ENCODE measurements around the gene PLK5.
A peak's percentile ranks its signal among the peaks of the same experiment; 100 is the strongest.

PLK5 gene

GRCh38 chr19:1487576-1488281 lies 36.1 kb upstream of the PLK5 start:
- Mint-ChIP-seq H3K36me3 (no peaks in the 10 kb centered on the region), H3K27ac (no peak overlapping the region), H3K4me3 (no peak overlapping the region), H3K9me3 (ENCODE audit: low read depth) (no peaks in the 10 kb centered on the region), H3K4me1 (ENCODE audit: low read depth) (peaks cover 12% of the 10 kb centered on the region), H3K27me3 (no peaks in the 10 kb centered on the region)

GRCh38 chr19:1488282-1488601 lies 35.6 kb upstream of the PLK5 start:
- no peak overlapping the region for H3K27ac Mint-ChIP-seq
- H3K27me3 Mint-ChIP-seq, result no peaks in the 10 kb centered on the region
- no peak overlapping the region for H3K4me3 Mint-ChIP-seq
- H3K4me1 Mint-ChIP-seq (ENCODE audit: low read depth), result peaks cover 12% of the 10 kb centered on the region
- H3K36me3 Mint-ChIP-seq, result no peaks in the 10 kb centered on the region
- no peaks in the 10 kb centered on the region for H3K9me3 Mint-ChIP-seq (ENCODE audit: low read depth)

GRCh38 chr19:1489463-1490310 lies 34.2 kb upstream of the PLK5 start:
- Mint-ChIP-seq H3K27me3 (no peaks in the 10 kb centered on the region), H3K36me3 (no peaks in the 10 kb centered on the region), H3K9me3 (ENCODE audit: low read depth) (no peaks in the 10 kb centered on the region), H3K27ac (no peak overlapping the region), H3K4me1 (ENCODE audit: low read depth) (peaks cover 12% of the 10 kb centered on the region), H3K4me3 (peak overlapping the region; percentile 42)

GRCh38 chr19:1490311-1491113 lies 33.4 kb upstream of the PLK5 start, which contains the start of gene PCSK4:
TSS of gene PCSK4 (minus strand) at chr19:1490350. CDS start at chr19:1490346, 4 bp downstream.
- Mint-ChIP-seq H3K27ac (peak within 1 kb of the TSS; percentile 91), H3K9me3 (ENCODE audit: low read depth) (no peaks in the 10 kb centered on the region), H3K4me1 (ENCODE audit: low read depth) (peaks cover 12% of the 10 kb centered on the region), H3K36me3 (no peaks in the 10 kb centered on the region), H3K4me3 (peak within 1 kb of the TSS; percentile 91), H3K27me3 (no peaks in the 10 kb centered on the region)

- Mint-ChIP-seq H3K9me3 (ENCODE audit: low read depth) (no peaks in the 10 kb centered on the region), H3K36me3 (no peaks in the 10 kb centered on the region), H3K27me3 (no peaks in the 10 kb centered on the region), H3K4me3 (peak within 1 kb of the TSS; percentile 91), H3K4me1 (ENCODE audit: low read depth) (peaks cover 12% of the 10 kb centered on the region), H3K27ac (peak within 1 kb of the TSS; percentile 91)
These were observed 32.6 kb upstream of the PLK5 start, which contains the start of gene REEP6 for GRCh38 chr19:1491114-1491848. TSS of gene REEP6 (plus strand) at chr19:1491181. CDS start at chr19:1491270, 89 bp downstream.

GRCh38 chr19:1491849-1492170 lies 32.1 kb upstream of the PLK5 start:
- Mint-ChIP-seq H3K36me3 (no peaks in the 10 kb centered on the region), H3K27me3 (no peaks in the 10 kb centered on the region), H3K4me1 (ENCODE audit: low read depth) (peaks cover 12% of the 10 kb centered on the region), H3K9me3 (ENCODE audit: low read depth) (no peaks in the 10 kb centered on the region), H3K4me3 (peak overlapping the region; percentile 82), H3K27ac (no peak overlapping the region)

- H3K36me3 Mint-ChIP-seq, result no peaks in the 10 kb centered on the region
- no peak overlapping the region for H3K27ac Mint-ChIP-seq
- peaks cover 12% of the 10 kb centered on the region for H3K4me1 Mint-ChIP-seq (ENCODE audit: low read depth)
- no peaks in the 10 kb centered on the region for H3K27me3 Mint-ChIP-seq
- H3K4me3 Mint-ChIP-seq, result no peak overlapping the region
- no peaks in the 10 kb centered on the region for H3K9me3 Mint-ChIP-seq (ENCODE audit: low read depth)
These were observed 31.3 kb upstream of the PLK5 start for GRCh38 chr19:1492474-1493006.

- no peaks in the 10 kb centered on the region for H3K9me3 Mint-ChIP-seq (ENCODE audit: low read depth)
- H3K36me3 Mint-ChIP-seq, result no peaks in the 10 kb centered on the region
- H3K27me3 Mint-ChIP-seq, result no peaks in the 10 kb centered on the region
- H3K4me1 Mint-ChIP-seq (ENCODE audit: low read depth), result peaks cover 11% of the 10 kb centered on the region
- H3K4me3 Mint-ChIP-seq, result no peak overlapping the region
- H3K27ac Mint-ChIP-seq, result no peak overlapping the region
These were observed 29.6 kb upstream of the PLK5 start for GRCh38 chr19:1494115-1494815.

- H3K27me3 Mint-ChIP-seq, result no peaks in the 10 kb centered on the region
- no peak overlapping the region for H3K4me3 Mint-ChIP-seq
- no peaks in the 10 kb centered on the region for H3K9me3 Mint-ChIP-seq (ENCODE audit: low read depth)
- H3K27ac Mint-ChIP-seq, result no peak overlapping the region
- H3K4me1 Mint-ChIP-seq (ENCODE audit: low read depth), result peaks cover 8% of the 10 kb centered on the region
- H3K36me3 Mint-ChIP-seq, result no peaks in the 10 kb centered on the region
These were observed 28.7 kb upstream of the PLK5 start for GRCh38 chr19:1495051-1495798.

- Mint-ChIP-seq H3K27me3 (no peaks in the 10 kb centered on the region), H3K9me3 (ENCODE audit: low read depth) (no peaks in the 10 kb centered on the region), H3K4me1 (ENCODE audit: low read depth) (peaks cover 5% of the 10 kb centered on the region), H3K27ac (no peak overlapping the region), H3K4me3 (no peak overlapping the region), H3K36me3 (no peaks in the 10 kb centered on the region)
These were observed 27.8 kb upstream of the PLK5 start for GRCh38 chr19:1495799-1496713.

- H3K27ac Mint-ChIP-seq, result no peak overlapping the region
- no peaks in the 10 kb centered on the region for H3K27me3 Mint-ChIP-seq
These were observed 26.9 kb upstream of the PLK5 start for GRCh38 chr19:1496714-1497577.

More at GRCh38 chr19:1496714-1497577, 26.9 kb upstream of the PLK5 start:
- peaks cover under 1% of the 10 kb centered on the region for H3K4me1 Mint-ChIP-seq (ENCODE audit: low read depth)
- no peaks in the 10 kb centered on the region for H3K36me3 Mint-ChIP-seq
- H3K9me3 Mint-ChIP-seq (ENCODE audit: low read depth), result no peaks in the 10 kb centered on the region
- no peak overlapping the region for H3K4me3 Mint-ChIP-seq

Data from activated naive CD8-positive, alpha-beta T cell (primary cell).